NB4 (cell line): ENCODE measurements around the gene ELSPBP1.

Experiments used
- MYC ChIP-seq: IDR thresholded peaks from 2 replicates; pipeline ENCODE4 v1.6.1; 2011; ENCODE audit warnings: low read depth, low read length
- POLR2A ChIP-seq: IDR thresholded peaks from 2 replicates; pipeline ENCODE4 v1.6.1; 2011; ENCODE audit warnings: mild to moderate bottlenecking; ENCODE audit not compliant: insufficient read length; ENCODE audit errors: extremely low read depth
- TF ChIP-seq, protein P1 (sequence below): IDR thresholded peaks from one replicate; pipeline ENCODE4 v1.5.1; 2012; ENCODE audit warnings: low read depth, low read length

- TF ChIP-seq, protein P1, sequence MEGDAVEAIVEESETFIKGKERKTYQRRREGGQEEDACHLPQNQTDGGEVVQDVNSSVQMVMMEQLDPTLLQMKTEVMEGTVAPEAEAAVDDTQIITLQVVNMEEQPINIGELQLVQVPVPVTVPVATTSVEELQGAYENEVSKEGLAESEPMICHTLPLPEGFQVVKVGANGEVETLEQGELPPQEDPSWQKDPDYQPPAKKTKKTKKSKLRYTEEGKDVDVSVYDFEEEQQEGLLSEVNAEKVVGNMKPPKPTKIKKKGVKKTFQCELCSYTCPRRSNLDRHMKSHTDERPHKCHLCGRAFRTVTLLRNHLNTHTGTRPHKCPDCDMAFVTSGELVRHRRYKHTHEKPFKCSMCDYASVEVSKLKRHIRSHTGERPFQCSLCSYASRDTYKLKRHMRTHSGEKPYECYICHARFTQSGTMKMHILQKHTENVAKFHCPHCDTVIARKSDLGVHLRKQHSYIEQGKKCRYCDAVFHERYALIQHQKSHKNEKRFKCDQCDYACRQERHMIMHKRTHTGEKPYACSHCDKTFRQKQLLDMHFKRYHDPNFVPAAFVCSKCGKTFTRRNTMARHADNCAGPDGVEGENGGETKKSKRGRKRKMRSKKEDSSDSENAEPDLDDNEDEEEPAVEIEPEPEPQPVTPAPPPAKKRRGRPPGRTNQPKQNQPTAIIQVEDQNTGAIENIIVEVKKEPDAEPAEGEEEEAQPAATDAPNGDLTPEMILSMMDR, result no peak
- TF ChIP-seq POLR2A, result no peak
- TF ChIP-seq MYC, result no peak
Observed at GRCh38 chr19:48053076-48053475, 58.6 kb downstream of the ELSPBP1 start.
